Neural progenitor cell (in vitro differentiated cells): ENCODE measurements around the gene COX4I2. TPM values are rescaled to one million over a fixed set of nuclear protein-coding genes. Genes with fewer than 3 reads are reported as not detected.
A peak's percentile ranks its signal among the peaks of the same experiment; 100 is the strongest.

ENCODE experiments used
- DNase-seq: peaks from one replicate; pipeline ENCODE4 v3.0.0-alpha.2; 2016; ENCODE audit warnings: low spot score
- H2AFZ ChIP-seq: fragments of 200-600 bp; sonication (generic); replicated peaks from 2 replicates; pipeline ENCODE4 v1.6.1; 2016; ENCODE audit warnings: antibody characterized with exemption
- H3F3A ChIP-seq: fragments of 200-600 bp; sonication (generic); 2 replicates; pipeline ENCODE4 v1.6.1; 2016; ENCODE audit warnings: antibody characterized with exemption, low read depth
- H3K27ac ChIP-seq: fragments of 200-600 bp; sonication (generic); 2 replicates; pipeline ENCODE4 v1.5.1; 2016; ENCODE audit warnings: mild to moderate bottlenecking
- H3K27me3 ChIP-seq: fragments of 200-600 bp; sonication (generic); 2 replicates; pipeline ENCODE4 v1.6.1; 2016; ENCODE audit warnings: mild to moderate bottlenecking, moderate library complexity
- H3K36me3 ChIP-seq: fragments of 200-600 bp; sonication (generic); 2 replicates; pipeline ENCODE4 v1.5.1; 2016
- H3K4me1 ChIP-seq: fragments of 200-600 bp; sonication (generic); 2 replicates; pipeline ENCODE4 v1.6.1; 2016; ENCODE audit warnings: mixed run types
- H3K4me2 ChIP-seq: fragments of 200-600 bp; sonication (generic); 2 replicates; pipeline ENCODE4 v1.6.1; 2016
- H3K4me3 ChIP-seq: fragments of 200-600 bp; sonication (generic); 2 replicates; pipeline ENCODE4 v1.5.1; 2016
- H3K79me2 ChIP-seq: fragments of 200-600 bp; sonication (generic); 2 replicates; pipeline ENCODE4 v1.6.1; 2016; ENCODE audit warnings: low read depth
- H3K9ac ChIP-seq: fragments of 200-600 bp; sonication (generic); 2 replicates; pipeline ENCODE4 v1.6.1; 2016
- H3K9me3 ChIP-seq: fragments of 200-600 bp; sonication (generic); 2 replicates; pipeline ENCODE4 v1.5.1; 2016; ENCODE audit warnings: low read depth
- H4K20me1 ChIP-seq: fragments of 200-600 bp; sonication (generic); 2 replicates; pipeline ENCODE4 v1.6.1; 2016; ENCODE audit warnings: low read depth
- H3K27ac Mint-ChIP-seq: 3 replicates; pipeline ENCODE4 v1.8.0; 2021; ENCODE audit warnings: mixed read lengths
- H3K27me3 Mint-ChIP-seq: 2 replicates; pipeline ENCODE4 v1.8.0; 2022; ENCODE audit warnings: low read depth, mild to moderate bottlenecking, inconsistent platforms, moderate library complexity, mixed read lengths; ENCODE audit not compliant: insufficient read depth
- H3K36me3 Mint-ChIP-seq: 3 replicates; pipeline ENCODE4 v1.8.0; 2021; ENCODE audit warnings: mixed read lengths
- H3K4me1 Mint-ChIP-seq: 3 replicates; pipeline ENCODE4 v1.8.0; 2021; ENCODE audit warnings: mixed read lengths
- H3K4me3 Mint-ChIP-seq: 3 replicates; pipeline ENCODE4 v1.8.0; 2021; ENCODE audit warnings: mild to moderate bottlenecking, moderate library complexity, mixed read lengths
- H3K9me3 Mint-ChIP-seq: 3 replicates; pipeline ENCODE4 v1.8.0; 2020; ENCODE audit warnings: mixed read lengths
- CTCF ChIP-seq: fragments of 200-600 bp; sonication (generic); IDR thresholded peaks from 2 replicates; pipeline ENCODE4 v1.5.1; 2017; ENCODE audit warnings: antibody characterized with exemption, mild to moderate bottlenecking
- EZH2 ChIP-seq: fragments of 200-600 bp; sonication (generic); IDR thresholded peaks from 2 replicates; pipeline ENCODE4 v1.6.1; 2017; ENCODE audit warnings: antibody characterized with exemption, mild to moderate bottlenecking, moderate library complexity
- EZH2phosphoT487 ChIP-seq: fragments of 200-600 bp; sonication (generic); IDR thresholded peaks from 2 replicates; pipeline ENCODE4 v1.6.1; 2017; ENCODE audit warnings: antibody characterized with exemption
- total RNA-seq: library from RNA; depleted of rRNA; stranded (reverse); fragments of >200 nt; gene quantifications from 2 replicates; pipeline ENCODE4 v1.2.3, GENCODE V29; 2015; ENCODE audit warnings: low replicate concordance

The COX4I2 gene
- total RNA-seq, 1 donor from 2014 or later, result not detected

- no peak for TF ChIP-seq EZH2
- TF ChIP-seq CTCF, result no peak
- no peak for TF ChIP-seq EZH2phosphoT487
- peaks cover 23% of the 10 kb centered on the region for H3K79me2 ChIP-seq
- Mint-ChIP-seq H3K27me3 (peaks cover 15% of the 10 kb centered on the region), H3K27ac (peak overlapping the region; percentile 95), H3K9me3 (no peaks in the 10 kb centered on the region), H3K36me3 (peaks cover 16% of the 10 kb centered on the region), H3K4me1 (peaks cover 39% of the 10 kb centered on the region), H3K4me3 (peak overlapping the region; percentile 99)
- H4K20me1 ChIP-seq, result peaks cover 19% of the 10 kb centered on the region
- peak overlapping the region; percentile 86 for H3K4me2 ChIP-seq
- H3K9ac ChIP-seq, result peak overlapping the region; percentile 61
- H3F3A ChIP-seq, result peaks cover 50% of the 10 kb centered on the region
- H3K36me3 ChIP-seq, result no peaks in the 10 kb centered on the region
- H3K27me3 ChIP-seq, result peaks cover 22% of the 10 kb centered on the region
- DNase-seq, result peak; percentile 100
- H3K4me3 ChIP-seq, result peak overlapping the region; percentile 77
- H3K27ac ChIP-seq, result peak overlapping the region; percentile 98
- H3K9me3 ChIP-seq, result no peaks in the 10 kb centered on the region
- peaks cover 27% of the 10 kb centered on the region for H3K4me1 ChIP-seq
- H2AFZ ChIP-seq, result no peak overlapping the region
Observed at GRCh38 chr20:31603822-31604566, 33.7 kb upstream of the COX4I2 start.

- peaks cover 41% of the 10 kb centered on the region for H3K4me1 Mint-ChIP-seq
- no peaks in the 10 kb centered on the region for H3K9me3 Mint-ChIP-seq
- H3K27me3 ChIP-seq, result peaks cover 22% of the 10 kb centered on the region
- H3K4me2 ChIP-seq, result peak overlapping the region; percentile 86
- no peaks in the 10 kb centered on the region for H3K9me3 ChIP-seq
- H2AFZ ChIP-seq, result no peak overlapping the region
- H3K27ac Mint-ChIP-seq, result peak overlapping the region; percentile 95
- peak overlapping the region; percentile 77 for H3K4me3 ChIP-seq
- peak overlapping the region; percentile 99 for H3K4me3 Mint-ChIP-seq
- no peak for TF ChIP-seq EZH2phosphoT487
- TF ChIP-seq EZH2, result no peak
- no peak for TF ChIP-seq CTCF
- peaks cover 15% of the 10 kb centered on the region for H3K27me3 Mint-ChIP-seq
- H3F3A ChIP-seq, result peaks cover 53% of the 10 kb centered on the region
- peaks cover 19% of the 10 kb centered on the region for H4K20me1 ChIP-seq
- H3K36me3 ChIP-seq, result no peaks in the 10 kb centered on the region
- H3K4me1 ChIP-seq, result peaks cover 29% of the 10 kb centered on the region
- H3K27ac ChIP-seq, result peak overlapping the region; percentile 98
- DNase-seq, result peak; percentile 59
- peaks cover 23% of the 10 kb centered on the region for H3K79me2 ChIP-seq
- H3K9ac ChIP-seq, result peak overlapping the region; percentile 61
- peaks cover 16% of the 10 kb centered on the region for H3K36me3 Mint-ChIP-seq
Observed at GRCh38 chr20:31604567-31605030, 33.1 kb upstream of the COX4I2 start.

- H3F3A ChIP-seq, result peaks cover 53% of the 10 kb centered on the region
Observed at GRCh38 chr20:31605031-31605901, 32.4 kb upstream of the COX4I2 start, which contains the start of gene ID1. ID1 (plus strand) TSS chr20:31605289; CDS start chr20:31605388, 99 bp downstream.

More at GRCh38 chr20:31605031-31605901, 32.4 kb upstream of the COX4I2 start, which contains the start of gene ID1:
- DNase-seq, result peak; percentile 97
- H3K4me3 ChIP-seq, result peak within 1 kb of the TSS; percentile 77
- peak within 1 kb of the TSS; percentile 86 for H3K4me2 ChIP-seq
- H3K36me3 ChIP-seq, result no peaks in the 10 kb centered on the region
- no peaks in the 10 kb centered on the region for H3K9me3 ChIP-seq
- Mint-ChIP-seq H3K27ac (peak within 1 kb of the TSS; percentile 95), H3K27me3 (peaks cover 15% of the 10 kb centered on the region), H3K4me1 (peaks cover 45% of the 10 kb centered on the region), H3K9me3 (no peaks in the 10 kb centered on the region), H3K4me3 (peak within 1 kb of the TSS; percentile 99), H3K36me3 (peaks cover 16% of the 10 kb centered on the region)
- H4K20me1 ChIP-seq, result peaks cover 19% of the 10 kb centered on the region
- peak within 1 kb of the TSS; percentile 98 for H3K27ac ChIP-seq
- no peak within 1 kb of the TSS for H2AFZ ChIP-seq
- peak within 1 kb of the TSS; percentile 80 for H3K9ac ChIP-seq
- peaks cover 29% of the 10 kb centered on the region for H3K4me1 ChIP-seq
- peaks cover 23% of the 10 kb centered on the region for H3K79me2 ChIP-seq
- H3K27me3 ChIP-seq, result peaks cover 22% of the 10 kb centered on the region
- TF ChIP-seq EZH2phosphoT487 (no peak), CTCF (no peak), EZH2 (no peak)
